Measurements from ENCODE around the gene KIAA1671.

Gene KIAA1671

GRCh38 chr22:24942301-24942700 is 10.2 kb upstream of the KIAA1671 start:
- TF ChIP-seq CTCF (IDR thresholded peaks at IDR 0.05; ENCODE audit: low read depth, low read length), result no peak
- no peak for DNase-seq (ENCODE audit: low read depth, low spot score)
- in situ Hi-C loops (cut with HindIII; ENCODE audit: low sequenced_read_pairs), result no loop called here
- H3K4me3 ChIP-seq (ENCODE audit: low read depth, low read length), result no peak overlapping the region

- H3K4me3 ChIP-seq (ENCODE audit: low read depth, low read length), result no peak overlapping the region
- TF ChIP-seq CTCF (IDR thresholded peaks at IDR 0.05; ENCODE audit: low read depth, low read length), result no peak
- no peak for DNase-seq (ENCODE audit: low read depth, low spot score)
- in situ Hi-C loops (cut with HindIII; ENCODE audit: low sequenced_read_pairs), result no loop called here
Observed at GRCh38 chr22:24944217-24944937, 8.1 kb upstream of the KIAA1671 start.

GRCh38 chr22:24945430-24945829 is 7.1 kb upstream of the KIAA1671 start:
- TF ChIP-seq CTCF (IDR thresholded peaks at IDR 0.05; ENCODE audit: low read depth, low read length), result no peak
- in situ Hi-C loops (cut with HindIII; ENCODE audit: low sequenced_read_pairs), result no loop called here
- no peak overlapping the region for H3K4me3 ChIP-seq (ENCODE audit: low read depth, low read length)
- DNase-seq (ENCODE audit: low read depth, low spot score), result no peak

- in situ Hi-C loops (cut with HindIII; ENCODE audit: low sequenced_read_pairs), result no loop called here
- no peak overlapping the region for H3K4me3 ChIP-seq (ENCODE audit: low read depth, low read length)
- TF ChIP-seq CTCF (IDR thresholded peaks at IDR 0.05; ENCODE audit: low read depth, low read length), result no peak
- no peak for DNase-seq (ENCODE audit: low read depth, low spot score)
Observed at GRCh38 chr22:24947383-24947782, 5.1 kb upstream of the KIAA1671 start.

- TF ChIP-seq CTCF (IDR thresholded peaks at IDR 0.05; ENCODE audit: low read depth, low read length), result no peak
- in situ Hi-C loops (cut with HindIII; ENCODE audit: low sequenced_read_pairs), result no loop called here
- H3K4me3 ChIP-seq (ENCODE audit: low read depth, low read length), result no peak overlapping the region
- DNase-seq (ENCODE audit: low read depth, low spot score), result no peak
Observed at GRCh38 chr22:24947881-24948280, 4.6 kb upstream of the KIAA1671 start.

GRCh38 chr22:24948356-24949202 is 3.9 kb upstream of the KIAA1671 start:
- in situ Hi-C loops (cut with HindIII; ENCODE audit: low sequenced_read_pairs), result no loop called here

More at GRCh38 chr22:24948356-24949202, 3.9 kb upstream of the KIAA1671 start:
- DNase-seq (ENCODE audit: low read depth, low spot score), result no peak
- TF ChIP-seq CTCF (IDR thresholded peaks at IDR 0.05; ENCODE audit: low read depth, low read length), result no peak
- no peak overlapping the region for H3K4me3 ChIP-seq (ENCODE audit: low read depth, low read length)

Measured in astrocyte of the spinal cord (primary cell).